PC-3 (cell line): ENCODE measurements around the gene PDSS2. TPM values are rescaled to one million over a fixed set of nuclear protein-coding genes. Genes with fewer than 3 reads are reported as not detected.

Experiments used
- ATAC-seq: fragments of 200-7000 bp; cut with Tn5 transposase; 2 replicates; pipeline ENCODE4 v1.9.1; 2020; ENCODE audit warnings: mild to moderate bottlenecking, moderate library complexity
- BruUV-seq: library from RNA; stranded (reverse); fragments of 400-500 nt; replicated peaks from 2 replicates; lab custom pipeline; 2021; lab: Mats Ljungman, UMichigan
- CTCF ChIA-PET: fragments of 300-600 bp; sonication (Branson Sonifier 250); formaldehyde crosslinking; loops from one replicate; lab custom pipeline; 2022; ENCODE audit warnings: antibody characterized with exemption; lab: Charles Lee
- POLR2A ChIA-PET: fragments of 300-600 bp; sonication (Branson Sonifier 250); formaldehyde crosslinking; loops from one replicate; lab custom pipeline; 2022; ENCODE audit warnings: antibody characterized with exemption; ENCODE audit not compliant: unreplicated experiment; lab: Charles Lee
- DNase-seq: peaks from one replicate; pipeline ENCODE4 v3.0.0-alpha.2; 2015
- H2AFZ ChIP-seq: fragments of 300-600 bp; sonication (generic); 2 replicates; pipeline ENCODE4 v1.6.0; 2016; ENCODE audit warnings: antibody characterized with exemption, low read length
- H3F3A ChIP-seq: fragments of 300-600 bp; sonication (generic); one replicate; pipeline ENCODE4 v1.6.0; 2017; ENCODE audit warnings: antibody characterized with exemption, low read length, control low read depth, mild to moderate bottlenecking; ENCODE audit not compliant: unreplicated experiment
- H3K27ac ChIP-seq: fragments of 300-600 bp; sonication (generic); 2 replicates; pipeline ENCODE4 v1.5.1; 2016; ENCODE audit warnings: mild to moderate bottlenecking, low read length
- H3K27me3 ChIP-seq: fragments of 300-600 bp; sonication (generic); 2 replicates; pipeline ENCODE4 v1.6.1; 2016; ENCODE audit warnings: low read length, mixed read lengths
- H3K36me3 ChIP-seq: fragments of 300-600 bp; sonication (generic); 2 replicates; pipeline ENCODE4 v1.6.1; 2016; ENCODE audit warnings: low read depth, mixed run types, low read length, mixed read lengths
- H3K4me1 ChIP-seq: fragments of 300-600 bp; sonication (generic); 2 replicates; pipeline ENCODE4 v1.5.1; 2016; ENCODE audit warnings: low read length; ENCODE audit not compliant: insufficient read depth
- H3K4me2 ChIP-seq: fragments of 300-600 bp; sonication (generic); 2 replicates; pipeline ENCODE4 v1.6.0; 2016; ENCODE audit warnings: low read length
- H3K4me3 ChIP-seq: fragments of 300-600 bp; sonication (generic); 2 replicates; pipeline ENCODE4 v1.5.1; 2016; ENCODE audit warnings: mild to moderate bottlenecking, low read length, mixed read lengths
- H3K79me2 ChIP-seq: fragments of 300-600 bp; sonication (generic); 2 replicates; pipeline ENCODE4 v1.6.1; 2017; ENCODE audit warnings: low read length, mixed read lengths
- H3K9ac ChIP-seq: fragments of 300-600 bp; sonication (generic); 2 replicates; pipeline ENCODE4 v1.6.0; 2016; ENCODE audit warnings: mild to moderate bottlenecking, low read length
- H3K9me2 ChIP-seq: fragments of 300-600 bp; sonication (generic); replicated peaks from 2 replicates; pipeline ENCODE4 v1.6.1; 2016; ENCODE audit warnings: mixed run types, low read length, mixed read lengths
- H3K9me3 ChIP-seq: fragments of 300-600 bp; sonication (generic); 2 replicates; pipeline ENCODE4 v1.6.1; 2016; ENCODE audit warnings: low read length, mixed read lengths
- H4K20me1 ChIP-seq: fragments of 300-600 bp; sonication (generic); 2 replicates; pipeline ENCODE4 v1.6.1; 2016; ENCODE audit warnings: low read length, mixed read lengths
- EZH2 ChIP-seq: fragments of 300-600 bp; sonication (generic); IDR thresholded peaks from one replicate; pipeline ENCODE4 v1.6.1; 2017; ENCODE audit warnings: antibody characterized with exemption, mild to moderate bottlenecking, low read length; ENCODE audit not compliant: unreplicated experiment
- EZH2phosphoT487 ChIP-seq: fragments of 300-600 bp; sonication (generic); IDR thresholded peaks from 2 replicates; pipeline ENCODE4 v1.6.1; 2018; ENCODE audit warnings: mild to moderate bottlenecking, antibody characterized with exemption, low read length, borderline replicate concordance
- intact Hi-C: fragments of 100-400 bp; cut with micrococcal nuclease; formaldehyde crosslinking; loops from 2 replicates; pipeline ENCODE4 v1.9.0; 2023
- total RNA-seq: library from RNA; depleted of rRNA; stranded (reverse); fragments of >200 nt; gene quantifications from 2 replicates; pipeline ENCODE4 v1.2.3, GENCODE V29; 2014
- TF ChIP-seq, protein P1 (sequence below): fragments of 300-600 bp; sonication (generic); conservative IDR thresholded peaks from 2 replicates; pipeline ENCODE4 v1.5.1; 2017; ENCODE audit warnings: antibody characterized with exemption, low read depth, mild to moderate bottlenecking, low read length

The PDSS2 gene
- total RNA-seq, 1 experiment from 2014 or later = 6.6 TPM

- H3K27ac ChIP-seq = no peak overlapping the region
- no TSS peak for BruUV-seq
- no peak overlapping the region for H3K4me3 ChIP-seq
- H3K9me3 ChIP-seq = no peaks in the 10 kb centered on the region
- H3K9ac ChIP-seq = no peak overlapping the region
- ChIA-PET POLR2A (no interaction called here), CTCF (no interaction called here)
- peak overlapping the region; percentile 87 for H2AFZ ChIP-seq
- no peaks in the 10 kb centered on the region for H3K27me3 ChIP-seq
- H3K79me2 ChIP-seq = peaks cover 11% of the 10 kb centered on the region; the same call in 1 of the 2 replicates
- no peak for ATAC-seq
- no peaks in the 10 kb centered on the region for H3K9me2 ChIP-seq
- H3K4me1 ChIP-seq = peaks cover 7% of the 10 kb centered on the region
- H3K4me2 ChIP-seq = peak overlapping the region; percentile 89; the same call in 1 of the 2 replicates
- H3F3A ChIP-seq = no peaks in the 10 kb centered on the region
- H3K36me3 ChIP-seq = no peaks in the 10 kb centered on the region
- TF ChIP-seq EZH2 (no peak), EZH2phosphoT487 (no peak)
- TF ChIP-seq, protein P1, sequence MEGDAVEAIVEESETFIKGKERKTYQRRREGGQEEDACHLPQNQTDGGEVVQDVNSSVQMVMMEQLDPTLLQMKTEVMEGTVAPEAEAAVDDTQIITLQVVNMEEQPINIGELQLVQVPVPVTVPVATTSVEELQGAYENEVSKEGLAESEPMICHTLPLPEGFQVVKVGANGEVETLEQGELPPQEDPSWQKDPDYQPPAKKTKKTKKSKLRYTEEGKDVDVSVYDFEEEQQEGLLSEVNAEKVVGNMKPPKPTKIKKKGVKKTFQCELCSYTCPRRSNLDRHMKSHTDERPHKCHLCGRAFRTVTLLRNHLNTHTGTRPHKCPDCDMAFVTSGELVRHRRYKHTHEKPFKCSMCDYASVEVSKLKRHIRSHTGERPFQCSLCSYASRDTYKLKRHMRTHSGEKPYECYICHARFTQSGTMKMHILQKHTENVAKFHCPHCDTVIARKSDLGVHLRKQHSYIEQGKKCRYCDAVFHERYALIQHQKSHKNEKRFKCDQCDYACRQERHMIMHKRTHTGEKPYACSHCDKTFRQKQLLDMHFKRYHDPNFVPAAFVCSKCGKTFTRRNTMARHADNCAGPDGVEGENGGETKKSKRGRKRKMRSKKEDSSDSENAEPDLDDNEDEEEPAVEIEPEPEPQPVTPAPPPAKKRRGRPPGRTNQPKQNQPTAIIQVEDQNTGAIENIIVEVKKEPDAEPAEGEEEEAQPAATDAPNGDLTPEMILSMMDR = no peak
- intact Hi-C loops = loop anchor here (10.0 kb wide), 1 partner anchor 782 kb away; no protein-coding TSS in a partner anchor
- DNase-seq = no peak
- H4K20me1 ChIP-seq = no peaks in the 10 kb centered on the region
These were observed 342.4 kb downstream of the PDSS2 start for GRCh38 chr6:107116931-107117330.

- Histone ChIP-seq H3K27ac (no peak overlapping the region), H3K79me2 (peaks cover 11% of the 10 kb centered on the region; the same call in 1 of the 2 replicates), H2AFZ (peak overlapping the region; percentile 87), H3K36me3 (no peaks in the 10 kb centered on the region), H3K27me3 (no peaks in the 10 kb centered on the region), H3F3A (no peaks in the 10 kb centered on the region), H3K4me3 (peak overlapping the region; percentile 73), H3K9me3 (no peaks in the 10 kb centered on the region), H3K9me2 (no peaks in the 10 kb centered on the region), H4K20me1 (no peaks in the 10 kb centered on the region), H3K4me1 (peaks cover 7% of the 10 kb centered on the region), H3K9ac (peak overlapping the region; percentile 77; the same call in 1 of the 2 replicates), H3K4me2 (peak overlapping the region; percentile 89)
- ChIA-PET CTCF (no interaction called here), POLR2A (interaction anchor here (1.2 kb wide), 1 partner anchor 343 kb away, joined by 5 read pairs; the partner anchor contains the start of gene PDSS2)
- intact Hi-C loops = loop anchor here (10.0 kb wide), 1 partner anchor 782 kb away; no protein-coding TSS in a partner anchor
- peak; percentile 52 for ATAC-seq
- BruUV-seq = no TSS peak
- TF ChIP-seq, protein P1 = no peak
- TF ChIP-seq EZH2 (no peak), EZH2phosphoT487 (no peak)
- DNase-seq = peak; percentile 23
These were observed 343.0 kb downstream of the PDSS2 start for GRCh38 chr6:107116328-107116892.
